ENCODE data around the gene GRID2. TPM values are rescaled to one million over a fixed set of nuclear protein-coding genes. Genes with fewer than 3 reads are reported as not detected.

Gene GRID2
- total RNA-seq, 1 experiment from 2014 or later = 2.2 TPM

DNA sequence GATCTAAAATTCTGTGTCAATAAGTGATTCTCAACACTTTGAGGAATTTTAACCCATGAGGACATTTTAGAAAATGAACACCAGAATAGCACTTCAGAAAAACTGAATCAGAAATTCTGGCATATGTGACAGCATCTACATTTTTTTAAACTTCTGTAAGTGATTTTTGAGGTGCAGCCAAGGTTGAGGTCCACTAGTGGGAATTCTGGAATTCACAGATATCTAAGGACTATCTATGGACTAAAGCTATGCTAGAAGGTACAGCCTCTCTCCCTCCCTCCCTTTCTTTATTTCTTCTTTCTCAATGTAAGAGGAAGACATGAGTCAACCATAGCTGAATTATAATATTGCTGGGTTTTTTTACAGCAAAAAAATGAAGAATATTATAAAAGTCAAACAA, 1016.6 kb downstream of the GRID2 start:
- POLR2A ChIA-PET (ENCODE audit: unreplicated experiment) = no interaction called here
- no peak overlapping the region for H3K9ac ChIP-seq (ENCODE audit: low read length)
- CTCF ChIA-PET = no interaction called here
- no peaks in the 10 kb centered on the region for H3K9me2 ChIP-seq (replicated peaks; ENCODE audit: low read length)
- no peaks in the 10 kb centered on the region for H3K9me3 ChIP-seq (ENCODE audit: low read length)
- H4K20me1 ChIP-seq (ENCODE audit: low read length) = no peaks in the 10 kb centered on the region
- ATAC-seq (no peak), DNase-seq (no peak)
- H3K4me1 ChIP-seq (ENCODE audit: insufficient read depth, low read length) = peaks cover 17% of the 10 kb centered on the region; the same call in 1 of the 2 replicates
- no peak overlapping the region for H3K4me2 ChIP-seq (ENCODE audit: low read length)
- no peaks in the 10 kb centered on the region for H3K79me2 ChIP-seq (ENCODE audit: low read length)
- BruUV-seq (replicated peaks) = no TSS peak
- H3K36me3 ChIP-seq (ENCODE audit: low read depth, low read length) = no peaks in the 10 kb centered on the region
- no peaks in the 10 kb centered on the region for H3K27me3 ChIP-seq (ENCODE audit: low read length)
- H2AFZ ChIP-seq (ENCODE audit: low read length) = no peak overlapping the region
- H3K4me3 ChIP-seq (ENCODE audit: low read length) = no peak overlapping the region
- H3F3A ChIP-seq (ENCODE audit: low read length, unreplicated experiment) = no peaks in the 10 kb centered on the region
- no peak overlapping the region for H3K27ac ChIP-seq (ENCODE audit: low read length)
- intact Hi-C loops (cut with micrococcal nuclease) = no loop called here
- no peak for TF ChIP-seq EZH2phosphoT487 (IDR thresholded peaks at IDR 0.05; ENCODE audit: borderline replicate concordance, low read length)

DNA sequence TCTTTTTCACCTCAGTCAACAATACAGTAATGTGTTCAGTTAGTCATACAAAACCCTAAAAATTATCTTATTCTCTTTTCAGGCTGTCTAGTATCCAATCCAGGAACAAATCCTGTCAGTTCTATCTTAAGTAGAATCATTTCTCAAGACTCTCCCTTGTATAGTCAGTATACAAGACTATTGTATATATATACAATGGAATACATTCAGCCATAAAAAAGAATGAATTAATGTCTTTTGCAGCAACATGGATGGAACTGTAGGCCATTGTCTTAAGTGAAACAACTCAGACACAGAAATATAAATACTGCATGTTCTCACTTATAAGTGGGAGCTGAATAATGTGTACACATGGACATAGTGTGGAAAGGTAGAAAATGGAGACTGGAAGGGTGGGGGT, 1023.6 kb downstream of the GRID2 start:
- no peaks in the 10 kb centered on the region for H3K79me2 ChIP-seq (ENCODE audit: low read length)
- no peak for DNase-seq
- H3F3A ChIP-seq (ENCODE audit: low read length, unreplicated experiment) = no peaks in the 10 kb centered on the region
- H4K20me1 ChIP-seq (ENCODE audit: low read length) = no peaks in the 10 kb centered on the region
- ATAC-seq = no peak
- H3K9ac ChIP-seq (ENCODE audit: low read length) = no peak overlapping the region
- ChIA-PET CTCF (no interaction called here), POLR2A (ENCODE audit: unreplicated experiment) (no interaction called here)
- no peaks in the 10 kb centered on the region for H3K9me3 ChIP-seq (ENCODE audit: low read length)
- BruUV-seq (replicated peaks) = no TSS peak
- H3K4me3 ChIP-seq (ENCODE audit: low read length) = no peak overlapping the region
- intact Hi-C loops (cut with micrococcal nuclease) = no loop called here
- no peak overlapping the region for H2AFZ ChIP-seq (ENCODE audit: low read length)
- H3K27ac ChIP-seq (ENCODE audit: low read length) = no peak overlapping the region
- TF ChIP-seq EZH2phosphoT487 (IDR thresholded peaks at IDR 0.05; ENCODE audit: borderline replicate concordance, low read length) (no peak), CTCF (conservative IDR thresholded peaks at IDR 0.05; ENCODE audit: low read depth, low read length) (no peak), EZH2 (IDR thresholded peaks at IDR 0.05; ENCODE audit: low read length, unreplicated experiment) (no peak)
- H3K4me1 ChIP-seq (ENCODE audit: insufficient read depth, low read length) = no peaks in the 10 kb centered on the region
- no peak overlapping the region for H3K4me2 ChIP-seq (ENCODE audit: low read length)
- H3K9me2 ChIP-seq (replicated peaks; ENCODE audit: low read length) = no peaks in the 10 kb centered on the region
- H3K36me3 ChIP-seq (ENCODE audit: low read depth, low read length) = no peaks in the 10 kb centered on the region
- H3K27me3 ChIP-seq (ENCODE audit: low read length) = no peaks in the 10 kb centered on the region

- no peak overlapping the region for H3K4me2 ChIP-seq (ENCODE audit: low read length)
- no peaks in the 10 kb centered on the region for H3K27me3 ChIP-seq (ENCODE audit: low read length)
- no peaks in the 10 kb centered on the region for H3K79me2 ChIP-seq (ENCODE audit: low read length)
- H3K36me3 ChIP-seq (ENCODE audit: low read depth, low read length) = no peaks in the 10 kb centered on the region
- POLR2A ChIA-PET (ENCODE audit: unreplicated experiment) = no interaction called here
- H3K4me3 ChIP-seq (ENCODE audit: low read length) = no peak overlapping the region
- no peaks in the 10 kb centered on the region for H3F3A ChIP-seq (ENCODE audit: low read length, unreplicated experiment)
- no peak for DNase-seq
- CTCF ChIA-PET = no interaction called here
- H3K9me3 ChIP-seq (ENCODE audit: low read length) = no peaks in the 10 kb centered on the region
- BruUV-seq (replicated peaks) = no TSS peak
- TF ChIP-seq EZH2phosphoT487 (IDR thresholded peaks at IDR 0.05; ENCODE audit: borderline replicate concordance, low read length) (no peak), CTCF (conservative IDR thresholded peaks at IDR 0.05; ENCODE audit: low read depth, low read length) (no peak), EZH2 (IDR thresholded peaks at IDR 0.05; ENCODE audit: low read length, unreplicated experiment) (no peak)
- intact Hi-C loops (cut with micrococcal nuclease) = no loop called here
- no peaks in the 10 kb centered on the region for H3K4me1 ChIP-seq (ENCODE audit: insufficient read depth, low read length)
- no peak overlapping the region for H3K27ac ChIP-seq (ENCODE audit: low read length)
- no peak overlapping the region for H3K9ac ChIP-seq (ENCODE audit: low read length)
- ATAC-seq = no peak
- H2AFZ ChIP-seq (ENCODE audit: low read length) = no peak overlapping the region
- H4K20me1 ChIP-seq (ENCODE audit: low read length) = no peaks in the 10 kb centered on the region
- no peaks in the 10 kb centered on the region for H3K9me2 ChIP-seq (replicated peaks; ENCODE audit: low read length)
Measured at GRCh38 chr4:93334003-93334402, 1030.2 kb downstream of the GRID2 start.
